ENCODE data around the gene INTS15.
"Not testable (repeated sequence)": the region's sequence is repeated elsewhere in the genome, so short reads cannot be mapped to it uniquely, and the experiment has no call there.

The INTS15 gene

GRCh38 chr7:6578114-6579084 is 11.4 kb upstream of the INTS15 start:
- peak overlapping the region; percentile 74 for H3K27ac ChIP-seq
- no peak for TF ChIP-seq CTCF (conservative IDR thresholded peaks at IDR 0.05)

GRCh38 chr7:6579446-6579845 is 10.4 kb upstream of the INTS15 start:
- no peak for TF ChIP-seq CTCF (conservative IDR thresholded peaks at IDR 0.05)

GRCh38 chr7:6585746-6586432 is 3.9 kb upstream of the INTS15 start:
- H3K27ac ChIP-seq = not testable (repeated sequence)

More at GRCh38 chr7:6579446-6579845, 10.4 kb upstream of the INTS15 start:
- H3K27ac ChIP-seq = no peak overlapping the region

GRCh38 chr7:6588566-6588965 is 1.3 kb upstream of the INTS15 start:
- no peak for TF ChIP-seq CTCF (conservative IDR thresholded peaks at IDR 0.05)
- H3K27ac ChIP-seq = peak overlapping the region; percentile 86

- peak overlapping the region; percentile 86 for H3K27ac ChIP-seq
- TF ChIP-seq CTCF (conservative IDR thresholded peaks at IDR 0.05) = no peak
Observed at GRCh38 chr7:6589151-6589828, 531 bp upstream of the INTS15 start.

GRCh38 chr7:6590645-6591110 is 857 bp downstream of the INTS15 start:
- peak overlapping the region; percentile 86 for H3K27ac ChIP-seq
- no peak for TF ChIP-seq CTCF (conservative IDR thresholded peaks at IDR 0.05)

- no peak for TF ChIP-seq CTCF (conservative IDR thresholded peaks at IDR 0.05)
- H3K27ac ChIP-seq = no peak overlapping the region
Observed at GRCh38 chr7:6600093-6600492, 10.3 kb downstream of the INTS15 start.
